Measurements from ENCODE around the gene TLK2.
"Not testable (repeated sequence)": the region's sequence is repeated elsewhere in the genome, so short reads cannot be mapped to it uniquely, and the experiment has no call there.

Gene TLK2

DNA sequence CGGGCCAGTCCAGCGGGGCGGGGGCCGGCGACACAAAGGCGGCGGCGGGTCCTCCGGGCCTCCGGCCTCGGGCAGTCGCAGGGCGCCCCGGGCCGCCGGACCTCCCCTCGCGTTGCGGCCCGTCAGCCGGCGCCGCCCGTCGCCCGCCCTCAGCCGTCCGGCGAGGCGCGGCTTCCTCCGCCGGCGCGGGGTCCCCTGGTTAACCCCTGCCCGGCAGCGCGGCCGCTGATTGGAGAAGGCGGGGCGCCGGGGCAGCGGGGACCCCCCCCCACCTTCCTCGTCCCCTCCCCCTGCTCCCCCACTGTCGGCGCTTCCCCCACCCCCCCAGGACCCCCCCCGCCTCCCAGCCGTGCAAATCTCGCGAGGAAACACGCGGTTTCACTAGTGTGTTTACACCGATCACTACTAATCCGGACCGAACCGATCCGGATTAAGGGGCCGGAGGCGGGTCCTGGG is at the start of gene TLK2:
TSS of gene TLK2 (plus strand) at position 402 of the 456 bp plus-strand sequence. CDS start 2,301 bp downstream, outside the sequence.
- DNase-seq, result peak; percentile 72

DNA sequence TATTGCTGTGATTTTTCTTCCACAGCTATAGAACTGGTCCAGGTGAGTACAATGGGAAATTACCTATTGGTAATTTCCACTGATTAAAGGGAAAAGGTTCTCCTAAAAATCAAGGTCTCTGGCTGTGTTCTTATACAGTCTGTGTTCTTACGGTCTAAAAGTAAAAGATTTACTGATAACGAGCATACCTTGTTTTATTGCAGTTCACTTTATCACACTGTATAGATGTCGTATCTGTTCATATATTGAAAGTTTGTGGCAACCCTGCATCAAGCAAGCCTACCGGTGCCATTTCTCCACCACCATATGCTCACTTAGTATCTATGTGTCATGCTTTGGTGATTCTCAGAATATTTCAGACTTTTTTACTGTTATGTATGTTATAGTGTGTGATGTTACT is 43.4 kb upstream of the TLK2 start:
- not testable (repeated sequence) for DNase-seq

DNA sequence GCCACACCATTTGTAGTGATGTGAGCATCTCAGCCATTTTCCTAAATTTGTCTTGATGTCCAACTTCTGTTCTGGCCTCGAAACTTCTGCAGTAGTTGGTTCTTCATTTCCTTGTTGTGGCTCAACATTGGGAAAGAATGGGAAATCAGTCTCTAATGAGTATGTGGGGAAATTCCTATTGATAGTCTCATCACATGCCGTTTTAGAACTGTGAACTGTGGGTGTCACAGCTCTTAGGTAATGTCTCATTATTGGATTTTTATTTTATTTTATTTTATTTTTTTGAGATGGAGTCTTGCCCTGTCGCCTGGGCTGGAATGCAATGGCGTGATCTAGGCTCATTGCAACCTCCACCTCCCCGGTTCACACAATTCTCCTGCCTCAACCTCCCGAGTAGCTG is 37.4 kb upstream of the TLK2 start:
- DNase-seq, result not testable (repeated sequence)

GRCh38 chr17:62444063-62444462 is 34.6 kb upstream of the TLK2 start:
- no peak for DNase-seq

DNA sequence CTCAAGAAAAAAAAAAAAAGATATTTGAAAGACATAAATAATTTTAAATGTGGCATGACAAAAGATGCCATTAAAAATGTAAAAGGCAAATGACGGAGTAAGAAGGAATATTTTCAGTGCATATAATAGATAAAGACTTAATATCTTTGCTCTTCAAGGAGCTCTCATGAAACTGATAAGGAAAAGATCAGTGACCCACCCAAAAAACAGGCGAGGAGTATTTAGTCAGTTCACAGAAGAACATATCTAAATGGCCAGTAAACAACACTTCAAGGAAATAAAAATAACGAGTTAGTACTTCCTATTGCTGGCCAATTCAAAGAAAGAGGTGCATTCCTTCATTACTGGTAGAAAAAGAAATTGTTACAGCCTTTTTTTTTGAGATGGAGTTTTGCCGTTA is 32.8 kb upstream of the TLK2 start:
- not testable (repeated sequence) for DNase-seq

- DNase-seq, result not testable (repeated sequence)
These were observed 26.4 kb upstream of the TLK2 start for GRCh38 chr17:62452195-62452594.

- not testable (repeated sequence) for DNase-seq
These were observed 25.6 kb upstream of the TLK2 start for GRCh38 chr17:62453041-62453440.

DNA sequence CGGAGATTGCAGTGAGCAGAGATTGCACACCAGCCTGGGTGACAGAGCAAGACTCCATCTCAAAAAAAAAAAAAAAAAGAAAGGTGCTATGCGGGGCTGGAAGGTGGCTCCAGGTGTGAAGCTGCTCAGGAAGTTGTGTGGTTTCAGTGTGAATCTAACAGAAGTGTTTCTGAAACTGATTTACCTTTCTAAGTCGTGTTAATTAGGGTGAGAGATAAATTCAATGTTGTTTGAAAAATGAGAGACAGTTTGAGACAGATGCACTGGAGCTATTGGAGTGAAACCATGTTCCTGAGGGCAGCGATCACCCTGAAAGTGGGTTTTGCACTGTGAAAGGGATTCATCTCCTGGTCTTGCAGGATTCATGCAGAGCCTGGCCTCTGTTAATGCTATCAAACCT is 25.0 kb upstream of the TLK2 start:
- DNase-seq, result not testable (repeated sequence)

DNA sequence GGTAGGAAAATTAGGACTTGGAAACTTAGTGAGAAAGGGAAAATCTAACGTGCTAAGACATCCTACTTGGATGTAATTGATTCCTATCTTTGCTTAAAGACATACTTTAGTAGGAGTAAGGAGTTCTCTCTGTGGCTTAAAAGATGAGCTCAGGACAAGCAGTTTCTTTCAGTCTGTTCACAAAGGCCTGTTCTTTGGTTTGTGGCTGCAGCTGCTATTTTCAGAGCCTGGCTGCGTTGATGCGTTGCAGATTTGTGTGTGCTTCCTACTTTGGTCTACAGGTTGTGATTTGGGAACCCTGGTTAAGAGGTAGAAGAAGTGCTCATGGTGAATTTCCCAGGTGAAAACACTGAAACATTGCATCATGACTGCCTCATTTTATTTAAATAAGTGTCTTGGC is 24.5 kb upstream of the TLK2 start:
- not testable (repeated sequence) for DNase-seq

DNA sequence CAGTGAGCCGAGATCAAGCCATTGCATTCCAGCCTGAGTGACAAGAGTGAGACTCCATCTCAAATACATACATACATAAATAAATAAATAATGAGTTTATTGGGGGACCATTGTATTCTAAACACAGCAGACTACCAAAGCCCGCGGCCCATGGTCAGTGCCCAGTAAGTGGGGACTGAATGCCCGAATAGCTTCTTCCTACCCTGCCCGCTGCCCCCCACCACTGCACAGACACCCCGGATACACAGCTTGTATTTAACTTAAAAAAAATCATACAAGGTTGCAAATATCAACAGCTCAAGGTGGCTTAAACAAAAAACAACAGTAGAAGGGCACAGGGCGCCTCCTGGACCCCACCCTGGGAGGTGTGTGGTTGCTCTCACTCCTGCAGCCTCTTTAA is 22.6 kb upstream of the TLK2 start:
- DNase-seq, result no peak

DNA sequence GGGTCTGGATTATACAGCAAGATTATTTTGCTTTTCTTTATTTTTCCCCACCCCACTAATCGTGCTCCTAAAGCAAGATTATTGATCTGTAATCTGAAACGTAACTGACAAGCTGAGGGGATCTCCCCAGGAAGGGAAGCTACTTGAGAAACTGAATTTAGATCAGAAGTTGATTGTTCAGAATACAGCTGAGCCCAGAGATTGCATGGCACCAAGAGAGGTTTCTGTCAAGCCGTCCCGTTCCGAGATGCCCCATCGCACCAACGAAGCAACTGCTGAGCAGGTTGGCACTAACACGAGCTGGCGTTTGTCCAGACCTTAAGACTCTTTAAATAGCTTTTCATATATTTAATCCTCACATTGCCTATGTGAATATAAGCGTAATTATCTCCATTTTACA is 20.1 kb upstream of the TLK2 start:
- not testable (repeated sequence) for DNase-seq

- not testable (repeated sequence) for DNase-seq
These were observed 14.2 kb upstream of the TLK2 start for GRCh38 chr17:62464422-62464821.

DNA sequence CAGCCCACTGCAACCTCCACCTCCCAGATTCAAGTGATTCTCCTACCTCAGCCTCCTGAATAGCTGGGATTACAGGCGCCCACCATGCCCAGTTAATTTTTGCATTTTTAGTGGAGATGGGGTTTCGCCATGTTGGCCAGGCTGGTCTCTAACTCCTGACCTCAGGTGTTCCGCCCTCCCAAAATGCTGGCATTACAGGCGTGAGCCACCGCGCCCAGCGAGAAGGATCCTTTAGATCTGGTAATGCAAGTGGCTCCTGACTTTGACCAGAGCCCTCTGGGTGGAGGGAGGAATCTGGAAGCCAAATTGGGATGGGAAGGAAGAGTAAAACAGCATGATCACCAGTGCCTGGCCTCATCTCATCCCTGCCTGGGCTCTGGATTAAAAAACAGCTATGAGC is 13.4 kb upstream of the TLK2 start:
- not testable (repeated sequence) for DNase-seq

GRCh38 chr17:62470666-62471379 is 7.8 kb upstream of the TLK2 start:
- peak; percentile 82 for DNase-seq

GRCh38 chr17:62471380-62471880 is 7.2 kb upstream of the TLK2 start:
- not testable (repeated sequence) for DNase-seq

DNA sequence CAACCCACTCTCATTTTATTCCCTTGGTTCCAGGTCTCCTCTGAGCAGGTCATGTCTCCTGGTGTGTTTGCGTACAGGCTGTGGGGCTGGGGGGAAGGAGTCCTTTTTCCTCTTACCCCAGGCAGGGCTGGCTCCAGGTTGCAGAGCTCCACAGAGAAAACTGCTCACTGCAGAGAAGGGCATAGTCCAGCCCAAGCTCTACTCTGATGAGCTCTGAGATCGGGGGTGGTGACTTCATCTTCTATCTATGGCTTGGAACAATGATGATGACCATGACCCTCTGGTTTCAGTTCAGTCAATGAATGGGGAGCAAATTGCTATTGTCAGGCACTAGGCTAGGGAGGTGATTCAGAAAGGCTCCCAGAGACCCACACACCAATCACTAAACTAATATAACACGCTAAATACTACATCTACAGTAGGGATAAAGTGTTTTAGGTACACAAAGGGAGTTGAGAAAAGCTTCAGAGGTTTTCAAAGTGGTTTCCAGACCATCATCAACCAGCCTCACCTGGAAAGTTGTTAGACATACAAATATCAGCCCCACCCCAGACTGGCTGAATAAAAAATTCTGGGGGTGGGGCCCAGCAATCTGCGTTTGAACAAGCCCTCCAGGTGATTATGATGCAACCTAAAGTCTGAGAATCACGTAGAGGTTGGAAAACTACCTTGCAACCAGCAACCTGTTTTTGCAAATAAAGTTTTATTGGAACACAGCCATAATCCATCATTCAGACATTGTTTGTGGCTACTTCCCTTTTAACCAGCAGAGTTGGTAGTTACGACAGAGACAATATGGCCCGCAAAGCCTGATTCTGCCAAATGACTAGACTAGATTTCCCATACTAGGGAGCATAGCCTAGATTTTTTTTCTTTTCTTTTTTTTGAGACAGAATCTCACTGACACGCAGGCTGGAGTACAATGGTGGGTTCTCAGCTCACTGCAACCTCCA is 5.3 kb upstream of the TLK2 start:
- DNase-seq, result not testable (repeated sequence)

DNA sequence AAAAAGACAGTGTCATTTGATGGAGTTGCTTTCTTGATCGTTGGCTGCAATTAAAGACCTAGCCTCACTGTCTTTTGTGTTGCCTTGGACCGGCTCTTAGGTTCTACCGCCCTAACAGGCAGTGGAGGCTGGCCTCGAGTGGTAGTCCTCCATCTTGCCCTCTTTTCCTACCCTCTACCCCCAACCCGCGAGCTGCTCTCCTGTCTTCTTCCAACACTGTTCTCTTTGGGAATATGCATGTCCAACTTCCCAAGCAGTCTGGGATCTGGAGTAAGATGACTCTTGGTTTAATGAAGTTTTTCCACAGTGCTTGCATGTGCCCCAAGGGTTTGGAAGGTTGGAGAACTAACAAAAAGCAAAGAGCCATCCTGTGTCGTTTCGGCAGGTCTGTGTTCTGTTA is 1.5 kb upstream of the TLK2 start:
- DNase-seq, result not testable (repeated sequence)

DNA sequence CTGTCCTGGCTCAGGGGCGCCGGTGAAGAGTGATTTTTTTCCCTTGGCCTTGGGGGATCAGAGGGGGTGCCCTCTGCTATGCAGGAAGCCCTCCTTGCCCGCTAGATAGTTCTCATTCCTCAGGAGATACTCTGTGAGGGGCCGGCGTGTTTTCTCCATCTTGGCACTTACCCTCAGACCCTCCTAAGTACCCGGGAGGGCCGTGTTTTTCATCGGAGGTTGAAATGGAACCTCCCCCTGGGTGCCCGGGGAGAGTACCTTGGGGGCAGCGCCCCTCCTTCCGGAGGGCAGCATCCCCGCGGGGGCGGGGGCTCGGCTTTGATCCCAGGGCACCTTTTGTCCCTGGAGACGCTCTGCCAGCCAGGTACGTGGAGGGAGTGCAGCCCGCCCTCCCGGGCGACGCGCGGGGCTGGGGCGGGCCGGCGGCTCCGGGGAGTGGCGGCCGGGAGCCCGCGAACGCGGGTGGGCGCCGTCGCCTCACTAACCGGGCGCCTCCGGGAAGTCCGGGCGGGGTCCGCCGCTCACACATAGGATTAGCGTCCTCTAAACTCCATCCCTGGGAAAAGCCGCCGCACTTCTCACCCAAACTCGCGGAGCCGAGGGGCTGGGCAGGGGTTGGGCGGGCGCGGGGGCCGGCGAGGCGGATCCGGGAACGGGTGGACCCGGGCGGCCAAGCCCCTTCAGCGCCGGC is 762 bp upstream of the TLK2 start:
- DNase-seq, result not testable (repeated sequence)

DNA sequence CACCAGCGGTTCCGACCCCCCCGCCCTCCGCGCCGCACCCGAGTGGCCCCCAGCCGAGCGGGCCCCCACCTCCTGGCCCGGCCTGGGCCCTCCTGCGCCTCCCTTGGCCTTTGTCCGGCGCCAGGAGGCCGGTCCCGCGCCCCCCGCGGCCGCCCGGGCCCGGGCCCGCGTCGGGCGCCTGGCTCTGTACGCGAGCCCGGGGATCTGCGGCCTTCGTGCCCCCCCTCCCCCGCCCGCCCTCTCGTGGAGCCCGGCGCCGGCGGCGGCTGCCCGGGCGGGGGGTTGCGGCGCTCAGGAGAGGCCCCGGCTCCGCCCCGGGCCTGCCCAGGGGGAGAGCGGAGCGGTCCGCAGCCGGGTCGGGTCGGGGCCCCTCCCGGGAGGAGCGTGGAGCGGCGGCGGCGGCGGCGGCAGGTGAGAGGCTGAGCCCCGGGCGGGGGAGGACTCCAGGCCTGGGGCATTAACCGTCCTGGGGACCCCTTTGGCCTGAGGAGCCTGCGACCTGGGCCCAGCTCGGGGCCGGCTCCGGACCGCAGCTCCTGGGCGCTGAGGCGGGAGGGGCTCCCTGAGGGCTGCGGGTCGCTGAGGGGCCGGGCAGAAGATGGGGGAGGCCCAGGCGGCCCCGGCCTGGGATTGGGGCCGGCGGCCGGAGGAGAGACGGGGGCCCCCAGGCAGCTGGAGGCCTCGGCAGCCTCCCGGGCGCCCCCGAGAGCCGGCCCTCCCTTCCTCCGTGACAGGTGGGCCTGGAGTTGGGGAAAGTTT is 434 bp downstream of the TLK2 start:
- not testable (repeated sequence) for DNase-seq

DNA sequence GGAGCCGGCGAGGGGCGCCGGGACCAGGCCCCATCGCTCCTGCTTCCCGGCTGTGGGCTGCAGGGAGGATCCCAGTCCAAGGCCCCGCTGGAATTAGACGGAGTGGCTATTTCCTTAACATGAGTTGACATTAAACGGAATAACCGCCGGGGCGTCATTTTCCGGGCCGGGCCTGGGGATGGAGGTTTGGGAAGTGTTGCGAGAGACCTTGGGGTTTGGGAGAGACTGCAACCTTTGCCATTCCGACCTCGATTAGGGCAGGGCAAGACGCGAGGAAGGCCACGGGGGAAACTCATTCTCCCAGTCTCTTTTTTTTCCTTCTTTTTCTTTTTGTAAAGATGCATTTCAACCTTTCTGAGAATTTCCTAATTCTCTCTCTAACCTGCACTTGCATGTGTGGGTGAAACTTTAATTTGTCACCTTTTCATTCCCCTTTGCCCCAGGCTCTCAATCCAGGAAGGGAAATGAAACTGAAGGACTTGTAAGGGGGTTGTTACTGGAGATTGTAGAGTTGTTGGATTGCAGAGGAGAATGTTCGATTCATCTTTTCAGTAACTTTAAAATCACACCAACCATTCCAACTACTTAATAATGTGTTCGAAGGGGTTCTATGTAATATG is 1.1 kb downstream of the TLK2 start:
- not testable (repeated sequence) for DNase-seq

DNA sequence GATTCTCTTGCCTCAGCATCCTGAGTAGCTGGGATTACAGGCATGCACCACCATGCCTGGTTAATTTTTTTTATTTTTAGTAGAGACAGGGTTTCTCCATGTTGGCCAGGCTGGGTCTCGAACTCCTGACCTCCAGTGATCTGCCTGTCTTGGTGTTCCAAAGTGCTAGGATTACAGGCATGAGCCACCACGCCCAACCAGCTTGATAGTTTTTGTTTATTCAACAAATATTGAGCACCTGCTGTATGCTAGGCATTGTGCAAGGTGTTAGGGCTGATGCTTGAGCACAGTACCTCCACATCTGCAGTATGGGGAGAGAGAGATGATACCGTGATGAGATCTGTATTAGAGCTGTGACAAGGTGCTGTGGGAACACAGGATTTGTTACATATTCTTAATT is 3.9 kb downstream of the TLK2 start:
- DNase-seq, result not testable (repeated sequence)

DNA sequence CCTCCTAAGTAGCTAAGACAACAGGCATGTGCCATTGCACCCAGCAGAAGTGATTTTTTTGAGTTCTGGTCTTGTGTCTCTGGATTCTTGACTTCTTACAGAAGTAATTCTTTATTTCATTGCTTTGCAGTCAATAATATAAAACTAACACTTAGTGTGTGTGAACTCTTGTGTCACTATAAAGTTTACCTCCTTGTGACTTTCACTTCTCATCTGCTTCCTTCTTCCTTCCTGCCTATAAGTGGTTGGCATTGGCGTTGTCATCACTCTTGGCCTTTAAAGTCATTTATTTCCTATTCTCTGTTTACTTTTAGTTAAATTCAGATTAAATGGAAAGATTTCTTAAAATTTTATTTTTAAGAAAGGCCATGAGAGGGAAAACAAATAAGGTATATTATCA is 12.4 kb downstream of the TLK2 start:
- DNase-seq, result not testable (repeated sequence)

Data from NCI-H2171 treated with DMSO at 0.1 percent for 48 hours (cell line).